Measurements from ENCODE around the gene KIF26B.

- TF ChIP-seq EZH2 (IDR thresholded peaks at IDR 0.05; ENCODE audit: insufficient read depth, poor library complexity, severe bottlenecking) (no peak), EZH2phosphoT487 (IDR thresholded peaks at IDR 0.05; ENCODE audit: insufficient read depth, low read depth) (no peak)
These were observed 435.9 kb downstream of the KIF26B start for GRCh38 chr1:245590726-245591125.

All from GM23248 (cell line).